H1 (cell line): ENCODE data around the gene NAALADL1. TPM values are rescaled to one million over a fixed set of nuclear protein-coding genes. Genes with fewer than 3 reads are reported as not detected.
A peak's percentile ranks its signal among the peaks of the same experiment; 100 is the strongest.

ENCODE experiments used
- CTCF ChIA-PET: fragments of 300-600 bp; sonication (Branson Sonifier 250); formaldehyde crosslinking; loops from one replicate; lab custom pipeline; 2021; ENCODE audit not compliant: partially characterized antibody; lab: Charles Lee
- POLR2A ChIA-PET: fragments of 300-600 bp; sonication (Branson Sonifier 250); formaldehyde crosslinking; loops from one replicate; lab custom pipeline; 2021; ENCODE audit warnings: inconsistent platforms; ENCODE audit not compliant: partially characterized antibody; lab: Charles Lee
- DNase-seq, 2 experiments: peaks; one replicate each; pipeline versions ENCODE4 v3.0.0 to v3.0.0-alpha.2; 2010 to 2022; ENCODE audit warnings: low spot score in 2 of 2, low read depth in 1 of 2, mixed read lengths in 1 of 2
- FAIRE-seq: peaks from 2 replicates; lab custom pipeline; 2011; peaks lifted over from hg19 to GRCh38; lab: Jason Lieb, UNC
- H2AFZ ChIP-seq: 2 replicates; pipeline ENCODE4 v1.8.1; 2012; ENCODE audit warnings: low read length, inconsistent platforms
- H2AK5ac ChIP-seq: 2 replicates; pipeline ENCODE4 v1.6.1; 2013; ENCODE audit warnings: low read depth, low read length
- H2BK120ac ChIP-seq: replicated peaks from 2 replicates; pipeline ENCODE3; 2013; ENCODE audit warnings: low read depth, low read length, inconsistent platforms
- H2BK12ac ChIP-seq: 2 replicates; pipeline ENCODE4 v1.6.1; 2013; ENCODE audit warnings: low read depth, low read length
- H2BK15ac ChIP-seq: 2 replicates; pipeline ENCODE4 v1.6.1; 2013; ENCODE audit warnings: low read length
- H2BK20ac ChIP-seq: 2 replicates; pipeline ENCODE4 v1.6.1; 2013; ENCODE audit warnings: low read length
- H2BK5ac ChIP-seq: 2 replicates; pipeline ENCODE4 v1.6.1; 2013; ENCODE audit warnings: low read depth, low read length
- H3K14ac ChIP-seq: 2 replicates; pipeline ENCODE4 v1.6.1; 2013; ENCODE audit warnings: inconsistent platforms; ENCODE audit not compliant: insufficient read length
- H3K18ac ChIP-seq: 2 replicates; pipeline ENCODE4 v1.6.1; 2013; ENCODE audit warnings: low read length; ENCODE audit errors: extremely low read depth
- H3K23ac ChIP-seq: 2 replicates; pipeline ENCODE4 v1.6.1; 2013; ENCODE audit warnings: inconsistent platforms; ENCODE audit not compliant: insufficient read length
- H3K23me2 ChIP-seq: 2 replicates; pipeline ENCODE4 v1.6.1; 2013; ENCODE audit warnings: low read depth, low read length
- H3K27ac ChIP-seq: 2 replicates; pipeline ENCODE4 v1.6.1; 2011; ENCODE audit warnings: low read depth, low read length, inconsistent platforms
- H3K27me3 ChIP-seq, 4 experiments: replicated peaks in 1 of 4; 1 replicate in 1 of 4; 2 replicates in 3 of 4; pipeline versions ENCODE4 v1.6.1 to v1.8.1; 2011 to 2013; ENCODE audit warnings: low read length in 3 of 4, mild to moderate bottlenecking in 3 of 4, inconsistent platforms in 2 of 4, mixed read lengths in 2 of 4, moderate library complexity in 1 of 4; ENCODE audit not compliant: control insufficient read depth in 3 of 4, insufficient read depth in 3 of 4; ENCODE audit errors: extremely low read depth in 1 of 4
- H3K36me3 ChIP-seq, 4 experiments: 2 replicates each; pipeline versions ENCODE4 v1.6.1 to v1.8.1; 2011 to 2013; ENCODE audit warnings: mild to moderate bottlenecking in 4 of 4, low read length in 3 of 4, moderate library complexity in 2 of 4, control low read depth in 1 of 4, inconsistent platforms in 1 of 4; ENCODE audit not compliant: insufficient read depth in 4 of 4, control insufficient read depth in 2 of 4
- H3K4ac ChIP-seq: replicated peaks from 2 replicates; pipeline ENCODE3; 2013; ENCODE audit warnings: low read length, low read depth, mixed read lengths, inconsistent platforms; ENCODE audit not compliant: insufficient read length
- H3K4me1 ChIP-seq, 4 experiments: replicated peaks in 1 of 4; 1 replicate in 1 of 4; 2 replicates in 3 of 4; pipeline versions ENCODE4 v1.6.1 to v1.8.1; 2011 to 2013; ENCODE audit warnings: low read length in 3 of 4, inconsistent platforms in 2 of 4, mixed read lengths in 1 of 4; ENCODE audit not compliant: insufficient read depth in 4 of 4, control insufficient read depth in 3 of 4
- H3K4me2 ChIP-seq, 2 experiments: 2 replicates each; pipeline versions ENCODE4 v1.6.1 to v1.8.1; 2011 to 2013; ENCODE audit warnings: low read depth in 2 of 2, low read length in 2 of 2, control low read depth in 1 of 2, inconsistent platforms in 1 of 2, mild to moderate bottlenecking in 1 of 2; ENCODE audit not compliant: insufficient read depth in 1 of 2
- H3K4me3 ChIP-seq, 4 experiments: fragments of 200-600, 300-600 bp in 1 of 4; sonication (generic), shearing (Covaris generic), sonication (Bioruptor Twin) in 1 of 4; 2 replicates each; pipeline versions ENCODE4 v1.5.1 to v1.8.1; 2011 to 2016; ENCODE audit warnings: low read length in 4 of 4, low read depth in 3 of 4, control low read depth in 2 of 4, inconsistent platforms in 2 of 4, mild to moderate bottlenecking in 2 of 4, mixed read lengths in 1 of 4, moderate library complexity in 1 of 4; ENCODE audit not compliant: insufficient read depth in 2 of 4; ENCODE audit errors: extremely low read depth in 1 of 4
- H3K56ac ChIP-seq: replicated peaks from 2 replicates; pipeline ENCODE3; 2013; ENCODE audit warnings: low read depth, mild to moderate bottlenecking, mixed read lengths, low read length, inconsistent platforms; ENCODE audit not compliant: insufficient read length
- H3K79me1 ChIP-seq: 2 replicates; pipeline ENCODE4 v1.6.1; 2013; ENCODE audit warnings: low read depth, low read length, control low read depth
- H3K79me2 ChIP-seq, 2 experiments: 2 replicates each; pipeline versions ENCODE4 v1.6.1 to v1.8.1; 2012 to 2013; ENCODE audit warnings: low read length in 2 of 2, mild to moderate bottlenecking in 2 of 2, inconsistent platforms in 1 of 2; ENCODE audit not compliant: insufficient read depth in 2 of 2, control insufficient read depth in 1 of 2
- H3K9ac ChIP-seq, 4 experiments: replicated peaks in 1 of 4; 1 replicate in 1 of 4; 2 replicates in 3 of 4; pipeline versions ENCODE4 v1.6.1 to v1.8.1; 2011 to 2013; ENCODE audit warnings: low read depth in 3 of 4, low read length in 3 of 4, control low read depth in 2 of 4, mild to moderate bottlenecking in 2 of 4, moderate library complexity in 2 of 4, inconsistent platforms in 1 of 4; ENCODE audit errors: extremely low read depth in 1 of 4
- H3K9me3 ChIP-seq, 2 experiments: 2 replicates each; pipeline versions ENCODE4 v1.6.1 to v1.8.1; 2012 to 2013; ENCODE audit warnings: mild to moderate bottlenecking in 2 of 2, moderate library complexity in 2 of 2, control low read depth in 1 of 2, inconsistent platforms in 1 of 2, low read depth in 1 of 2, low read length in 1 of 2, mixed read lengths in 1 of 2; ENCODE audit not compliant: insufficient read depth in 2 of 2
- H4K20me1 ChIP-seq, 2 experiments: replicated peaks in 1 of 2; 2 replicates each; pipeline versions ENCODE3 to v1.8.1; 2011 to 2013; ENCODE audit warnings: inconsistent platforms in 2 of 2, low read length in 2 of 2, mild to moderate bottlenecking in 1 of 2; ENCODE audit not compliant: insufficient read depth in 2 of 2, control insufficient read depth in 1 of 2
- H4K5ac ChIP-seq: 2 replicates; pipeline ENCODE4 v1.6.1; 2013; ENCODE audit warnings: low read length, low read depth, mixed read lengths, inconsistent platforms; ENCODE audit not compliant: insufficient read length
- H4K8ac ChIP-seq: 2 replicates; pipeline ENCODE4 v1.8.0; 2013; ENCODE audit warnings: mild to moderate bottlenecking, moderate library complexity, low read length, inconsistent platforms; ENCODE audit not compliant: insufficient read depth; ENCODE audit errors: extremely low read depth
- H4K91ac ChIP-seq: replicated peaks from 2 replicates; pipeline ENCODE3; 2013; ENCODE audit warnings: low read length, mixed read lengths, inconsistent platforms; ENCODE audit not compliant: insufficient read length
- BRCA1 ChIP-seq: IDR thresholded peaks from 2 replicates; pipeline ENCODE4 v1.6.1; 2012; ENCODE audit warnings: low read depth, low read length, improper control_type of control experiment
- CREB1 ChIP-seq: IDR thresholded peaks from 2 replicates; pipeline ENCODE4 v1.6.1; 2012; ENCODE audit warnings: inconsistent platforms
- EP300 ChIP-seq, 2 experiments: IDR thresholded peaks; 1 replicate in 1 of 2; 2 replicates in 1 of 2; pipeline ENCODE4 v1.6.1; 2011 to 2012; ENCODE audit warnings: low read depth in 2 of 2, low read length in 2 of 2, mild to moderate bottlenecking in 2 of 2, borderline replicate concordance in 1 of 2, inconsistent platforms in 1 of 2, moderate library complexity in 1 of 2
- EZH2 ChIP-seq: fragments of 200-600 bp; sonication (generic); IDR thresholded peaks from 2 replicates; pipeline ENCODE4 v1.7.1; 2012; ENCODE audit warnings: low read depth, mild to moderate bottlenecking, moderate library complexity, low read length, inconsistent platforms; ENCODE audit not compliant: severe bottlenecking
- MAFK ChIP-seq: IDR thresholded peaks from 2 replicates; pipeline ENCODE4 v1.6.1; 2012; ENCODE audit warnings: low read depth, mild to moderate bottlenecking, improper control_type of control experiment, low read length
- NRF1 ChIP-seq: IDR thresholded peaks from 2 replicates; pipeline ENCODE4 v1.6.1; 2011; ENCODE audit warnings: mild to moderate bottlenecking, low read depth, low read length, improper control_type of control experiment
- WGBS, 2 experiments: shearing (Covaris generic) in 1 of 2; methylation state at CpG; one replicate each; pipeline versions ENCODE4 v1.1.6 to v1.1.7; 2013 to 2015; ENCODE audit warnings: low lambda C conversion rate in 2 of 2, mixed read lengths in 2 of 2, inconsistent platforms in 1 of 2, low coverage in 1 of 2, missing lambda C conversion rate in 1 of 2; ENCODE audit not compliant: insufficient replicate concordance in 2 of 2, insufficient coverage in 1 of 2, insufficient read length in 1 of 2; ENCODE audit errors: extremely low coverage in 1 of 2, missing lambda C conversion rate in 1 of 2; 5-methylcytosine and 5-hydroxymethylcytosine counted together
- polyA plus RNA-seq, 7 experiments: library from polyadenylated mRNA; depleted of rRNA in 3 of 7; stranded (reverse) in 5 of 7; unstranded in 2 of 7; fragments of >200 nt in 5 of 7; fragments of 200-250 nt in 2 of 7; gene quantifications; 1 replicate in 5 of 7; 2 replicates in 1 of 7; 4 replicates in 1 of 7; pipeline versions ENCODE4 v1.2.1 to v1.2.3, GENCODE V29; 2011 to 2013; ENCODE audit warnings: missing spikeins in 2 of 7, mixed read lengths in 2 of 7
- total RNA-seq: library from RNA; stranded (reverse); fragmentation: NEBNext Ultra II Directional; extraction: Animal tissue kit (Norgen Biotek cat#: 25700); gene quantifications from 2 replicates; pipeline ENCODE4 v1.2.1, GENCODE V29; 2021
- TF ChIP-seq, protein P1 (sequence below): IDR thresholded peaks from 2 replicates; pipeline ENCODE4 v1.6.1; 2012; ENCODE audit warnings: inconsistent platforms
- TF ChIP-seq, protein P2 (sequence below), 3 experiments: IDR thresholded peaks; 1 replicate in 2 of 3; 2 replicates in 1 of 3; pipeline versions ENCODE4 v1.5.1 to v1.6.1; 2011; ENCODE audit warnings: low read length in 3 of 3, mild to moderate bottlenecking in 3 of 3, inconsistent platforms in 2 of 3, low read depth in 1 of 3, moderate library complexity in 1 of 3; ENCODE audit not compliant: insufficient read depth in 1 of 3; ENCODE audit errors: control extremely low read depth in 1 of 3

The NAALADL1 gene
- total and polyA plus RNA-seq, 2 of the 8 experiments (the other 6 are each of a cell fraction or from before 2014, with no cell fraction given), result 7.5 to 9.9 TPM

DNA sequence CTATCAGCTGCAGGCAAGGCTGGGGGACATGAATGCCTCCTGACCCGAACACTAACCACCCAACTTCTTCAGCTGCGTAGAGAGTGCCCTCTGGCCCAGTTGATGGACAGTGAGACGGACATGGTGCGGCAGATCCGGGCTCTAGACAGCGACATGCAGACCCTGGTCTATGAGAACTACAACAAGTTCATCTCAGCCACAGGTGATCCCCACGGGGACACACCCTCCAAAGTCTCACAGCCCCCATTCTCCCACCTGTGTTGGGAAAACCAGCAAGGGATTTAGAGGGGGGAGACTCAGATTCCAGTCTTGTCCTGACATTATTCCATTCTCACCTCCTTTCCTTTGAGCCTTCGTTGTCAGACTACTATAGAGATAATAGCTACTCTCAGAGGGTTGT, 38.6 kb upstream of the NAALADL1 start:
- Histone ChIP-seq H3K23me2 (no peaks in the 10 kb centered on the region), H3K4me2 (peak overlapping the region; percentile 53 to 64), H2AFZ (no peak overlapping the region), H3K18ac (no peak overlapping the region), H3K4ac (no peak overlapping the region), H4K91ac (no peak overlapping the region), H2BK15ac (no peak overlapping the region), H3K79me1 (peaks cover 2% of the 10 kb centered on the region; the same call in 1 of the 2 replicates), H3K79me2 (peaks cover 0 to 13% of the 10 kb centered on the region in 2 experiments; a peak in 1 of 4 replicates), H3K56ac (no peak overlapping the region), H2BK120ac (no peak overlapping the region), H3K27me3 (no peaks in the 10 kb centered on the region), H3K9me3 (no peaks in the 10 kb centered on the region), H3K14ac (no peak overlapping the region), H3K36me3 (peaks cover 0 to 3% (median 0%) of the 10 kb centered on the region in 4 experiments; a peak in 1 of 8 replicates), H3K4me1 (peaks cover 0 to 6% (median 4%) of the 10 kb centered on the region in 4 experiments; a peak in 6 of 7 replicates), H2BK12ac (no peak overlapping the region), H3K9ac (no peak overlapping the region), H4K20me1 (peaks cover 0 to 3% of the 10 kb centered on the region in 2 experiments), H2BK20ac (no peak overlapping the region), H4K8ac (no peak overlapping the region; the same call in 1 of the 2 replicates), H2BK5ac (no peak overlapping the region; the same call in 1 of the 2 replicates), H2AK5ac (no peak overlapping the region), H3K23ac (no peak overlapping the region), H3K4me3 (peak overlapping the region; percentile 29 to 88 (median 55); a peak in 5 of 8 replicates), H3K27ac (no peak overlapping the region), H4K5ac (no peak overlapping the region)
- POLR2A ChIA-PET, result interaction anchor here (0.7 to 16.8 kb wide), 13 partner anchors 9 to 293 kb away, joined by 3 to 230 read pairs (median 5); partner anchors contain the start of genes ARL2, BATF2, CDCA5 and FAU
- DNase-seq (no peak), FAIRE-seq (no peak)
- WGBS, 2 experiments, result 88% methylated on average over 8 of the region's 8 CpGs; no CpG with 5 or more reads in 1 of the 2 experiments
- CTCF ChIA-PET, result interaction anchor here (4.4 kb wide), 1 partner anchor 14 kb away, joined by 85 read pairs; the partner anchor contains the start of gene TM7SF2
- TF ChIP-seq, protein P1, sequence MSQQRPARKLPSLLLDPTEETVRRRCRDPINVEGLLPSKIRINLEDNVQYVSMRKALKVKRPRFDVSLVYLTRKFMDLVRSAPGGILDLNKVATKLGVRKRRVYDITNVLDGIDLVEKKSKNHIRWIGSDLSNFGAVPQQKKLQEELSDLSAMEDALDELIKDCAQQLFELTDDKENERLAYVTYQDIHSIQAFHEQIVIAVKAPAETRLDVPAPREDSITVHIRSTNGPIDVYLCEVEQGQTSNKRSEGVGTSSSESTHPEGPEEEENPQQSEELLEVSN, result no peak
- TF ChIP-seq EZH2, result no peak
- TF ChIP-seq, protein P2, sequence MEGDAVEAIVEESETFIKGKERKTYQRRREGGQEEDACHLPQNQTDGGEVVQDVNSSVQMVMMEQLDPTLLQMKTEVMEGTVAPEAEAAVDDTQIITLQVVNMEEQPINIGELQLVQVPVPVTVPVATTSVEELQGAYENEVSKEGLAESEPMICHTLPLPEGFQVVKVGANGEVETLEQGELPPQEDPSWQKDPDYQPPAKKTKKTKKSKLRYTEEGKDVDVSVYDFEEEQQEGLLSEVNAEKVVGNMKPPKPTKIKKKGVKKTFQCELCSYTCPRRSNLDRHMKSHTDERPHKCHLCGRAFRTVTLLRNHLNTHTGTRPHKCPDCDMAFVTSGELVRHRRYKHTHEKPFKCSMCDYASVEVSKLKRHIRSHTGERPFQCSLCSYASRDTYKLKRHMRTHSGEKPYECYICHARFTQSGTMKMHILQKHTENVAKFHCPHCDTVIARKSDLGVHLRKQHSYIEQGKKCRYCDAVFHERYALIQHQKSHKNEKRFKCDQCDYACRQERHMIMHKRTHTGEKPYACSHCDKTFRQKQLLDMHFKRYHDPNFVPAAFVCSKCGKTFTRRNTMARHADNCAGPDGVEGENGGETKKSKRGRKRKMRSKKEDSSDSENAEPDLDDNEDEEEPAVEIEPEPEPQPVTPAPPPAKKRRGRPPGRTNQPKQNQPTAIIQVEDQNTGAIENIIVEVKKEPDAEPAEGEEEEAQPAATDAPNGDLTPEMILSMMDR (IDR thresholded peaks at IDR 0.05; ENCODE audit: control extremely low read depth in 1 of 3, insufficient read depth in 1 of 3, low read depth in 1 of 3, low read length in 3 of 3), result no peak
- no peak for TF ChIP-seq EP300 (IDR thresholded peaks at IDR 0.05; ENCODE audit: borderline replicate concordance in 1 of 2, low read depth in 2 of 2, low read length in 2 of 2)
- no peak for TF ChIP-seq CREB1
- TF ChIP-seq NRF1, result no peak
- no peak for TF ChIP-seq MAFK
- TF ChIP-seq BRCA1, result no peak
